T-helper 2 cell treated with Interferon-gamma antibody and Interleukin-4, amounts not matched to agents 5 μg/mL and 100 μg/mL, for 36 hours (primary cell): ENCODE results near the gene IFT172.
"Not testable (repeated sequence)": the region's sequence is repeated elsewhere in the genome, so short reads cannot be mapped to it uniquely, and the experiment has no call there.

Source experiments
- DNase-seq: peaks from one replicate; pipeline ENCODE4 v3.0.0; 2021; ENCODE audit warnings: low spot score
- H3K27ac Mint-ChIP-seq: one replicate; pipeline ENCODE4 v1.8.0; 2021; ENCODE audit warnings: mild to moderate bottlenecking, mixed read lengths
- H3K27me3 Mint-ChIP-seq: one replicate; pipeline ENCODE4 v1.8.0; 2021; ENCODE audit warnings: low read depth, mixed read lengths
- H3K36me3 Mint-ChIP-seq: one replicate; pipeline ENCODE4 v1.8.0; 2021; ENCODE audit warnings: low read depth, mixed read lengths
- H3K4me1 Mint-ChIP-seq: one replicate; pipeline ENCODE4 v1.8.0; 2021; ENCODE audit warnings: low read depth, mixed read lengths
- H3K4me3 Mint-ChIP-seq: one replicate; pipeline ENCODE4 v1.8.0; 2022; ENCODE audit warnings: mild to moderate bottlenecking, moderate library complexity, mixed read lengths
- H3K9me3 Mint-ChIP-seq: one replicate; pipeline ENCODE4 v1.8.0; 2021; ENCODE audit warnings: mixed read lengths

Gene IFT172, protein sequence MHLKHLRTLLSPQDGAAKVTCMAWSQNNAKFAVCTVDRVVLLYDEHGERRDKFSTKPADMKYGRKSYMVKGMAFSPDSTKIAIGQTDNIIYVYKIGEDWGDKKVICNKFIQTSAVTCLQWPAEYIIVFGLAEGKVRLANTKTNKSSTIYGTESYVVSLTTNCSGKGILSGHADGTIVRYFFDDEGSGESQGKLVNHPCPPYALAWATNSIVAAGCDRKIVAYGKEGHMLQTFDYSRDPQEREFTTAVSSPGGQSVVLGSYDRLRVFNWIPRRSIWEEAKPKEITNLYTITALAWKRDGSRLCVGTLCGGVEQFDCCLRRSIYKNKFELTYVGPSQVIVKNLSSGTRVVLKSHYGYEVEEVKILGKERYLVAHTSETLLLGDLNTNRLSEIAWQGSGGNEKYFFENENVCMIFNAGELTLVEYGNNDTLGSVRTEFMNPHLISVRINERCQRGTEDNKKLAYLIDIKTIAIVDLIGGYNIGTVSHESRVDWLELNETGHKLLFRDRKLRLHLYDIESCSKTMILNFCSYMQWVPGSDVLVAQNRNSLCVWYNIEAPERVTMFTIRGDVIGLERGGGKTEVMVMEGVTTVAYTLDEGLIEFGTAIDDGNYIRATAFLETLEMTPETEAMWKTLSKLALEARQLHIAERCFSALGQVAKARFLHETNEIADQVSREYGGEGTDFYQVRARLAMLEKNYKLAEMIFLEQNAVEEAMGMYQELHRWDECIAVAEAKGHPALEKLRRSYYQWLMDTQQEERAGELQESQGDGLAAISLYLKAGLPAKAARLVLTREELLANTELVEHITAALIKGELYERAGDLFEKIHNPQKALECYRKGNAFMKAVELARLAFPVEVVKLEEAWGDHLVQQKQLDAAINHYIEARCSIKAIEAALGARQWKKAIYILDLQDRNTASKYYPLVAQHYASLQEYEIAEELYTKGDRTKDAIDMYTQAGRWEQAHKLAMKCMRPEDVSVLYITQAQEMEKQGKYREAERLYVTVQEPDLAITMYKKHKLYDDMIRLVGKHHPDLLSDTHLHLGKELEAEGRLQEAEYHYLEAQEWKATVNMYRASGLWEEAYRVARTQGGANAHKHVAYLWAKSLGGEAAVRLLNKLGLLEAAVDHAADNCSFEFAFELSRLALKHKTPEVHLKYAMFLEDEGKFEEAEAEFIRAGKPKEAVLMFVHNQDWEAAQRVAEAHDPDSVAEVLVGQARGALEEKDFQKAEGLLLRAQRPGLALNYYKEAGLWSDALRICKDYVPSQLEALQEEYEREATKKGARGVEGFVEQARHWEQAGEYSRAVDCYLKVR (N-terminal part only)

DNA sequence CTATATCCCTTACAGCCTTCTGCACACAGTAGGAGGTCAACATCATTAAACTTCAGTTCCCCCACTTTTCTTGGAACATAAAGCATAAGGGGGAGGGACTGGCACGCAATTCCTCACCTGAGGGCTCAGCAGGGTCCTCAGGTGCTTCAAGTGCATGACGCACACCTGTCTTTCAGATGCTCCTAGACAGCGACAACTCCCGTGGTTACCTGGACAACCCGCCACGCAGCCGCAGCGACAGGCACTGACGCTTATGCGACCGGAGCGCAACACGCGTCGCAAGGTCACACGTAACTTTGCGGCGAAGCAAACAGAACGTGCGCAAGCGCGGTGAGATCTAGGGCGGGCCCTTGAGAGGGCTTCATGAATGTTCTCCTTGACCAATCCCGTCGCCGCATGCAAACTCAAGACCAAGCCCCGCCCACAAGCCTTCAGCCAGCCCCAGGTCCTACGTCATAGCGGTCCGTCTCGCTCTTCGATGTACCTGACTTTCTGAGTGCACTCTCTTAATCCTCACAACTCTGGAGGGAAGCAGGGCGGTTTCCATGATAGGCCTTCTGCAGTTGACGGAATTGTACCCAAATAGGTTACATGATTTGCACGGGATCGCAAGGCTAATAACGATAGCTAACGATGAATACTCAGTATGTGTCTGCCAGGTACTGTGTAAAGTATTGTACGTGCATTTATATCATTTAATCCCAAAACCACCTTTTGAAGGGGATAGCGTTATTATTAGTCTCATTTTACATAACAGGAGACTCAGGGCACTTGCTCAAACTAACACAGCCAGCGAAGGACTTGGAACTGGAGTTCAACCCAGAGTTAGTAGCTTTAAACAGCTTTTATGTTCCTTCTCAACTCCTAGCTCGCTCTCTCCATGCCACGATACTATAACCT, at the start of gene IFT172:
Gene IFT172, minus strand, starts transcription at position 246 of the 900 bp plus-strand sequence. Its CDS starts 90 bp downstream, at position 156.
- DNase-seq = peak; percentile 99
- Mint-ChIP-seq H3K9me3 (no peaks in the 10 kb centered on the region), H3K4me1 (peaks cover 20% of the 10 kb centered on the region), H3K4me3 (peak within 1 kb of the TSS; percentile 87), H3K27ac (peak within 1 kb of the TSS; percentile 91), H3K36me3 (no peaks in the 10 kb centered on the region), H3K27me3 (peaks cover 14% of the 10 kb centered on the region)

- not testable (repeated sequence) for H3K36me3 Mint-ChIP-seq, H3K4me1 Mint-ChIP-seq, H3K9me3 Mint-ChIP-seq, H3K27ac Mint-ChIP-seq, DNase-seq, H3K4me3 Mint-ChIP-seq
- peaks cover 27% of the 10 kb centered on the region for H3K27me3 Mint-ChIP-seq
Observed at GRCh38 chr2:27538839-27539450, 49.4 kb upstream of the IFT172 start.

DNA sequence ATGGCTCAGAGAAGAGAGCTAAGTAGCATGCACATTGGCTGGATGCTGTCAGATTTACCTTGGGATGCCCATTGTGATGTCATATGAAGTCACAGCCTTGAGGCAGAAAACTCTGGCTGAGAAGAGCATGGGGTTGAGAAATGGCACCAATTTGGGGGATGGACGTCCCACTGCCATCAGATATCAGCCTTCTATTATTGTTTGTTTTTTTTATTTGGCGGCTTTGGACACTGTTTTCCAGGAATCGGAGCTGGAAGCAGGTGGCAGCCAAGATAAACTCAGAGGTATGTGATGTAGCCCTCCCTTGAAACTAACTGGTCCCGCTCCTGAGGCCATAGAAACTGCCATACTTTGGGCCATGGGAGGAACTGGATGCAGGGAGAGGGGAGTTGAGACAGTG, 47.7 kb upstream of the IFT172 start:
- peaks cover 29% of the 10 kb centered on the region for H3K27me3 Mint-ChIP-seq
- no peaks in the 10 kb centered on the region for H3K9me3 Mint-ChIP-seq
- no peaks in the 10 kb centered on the region for H3K36me3 Mint-ChIP-seq
- H3K4me3 Mint-ChIP-seq = no peak overlapping the region
- H3K4me1 Mint-ChIP-seq = no peaks in the 10 kb centered on the region
- no peak for DNase-seq
- no peak overlapping the region for H3K27ac Mint-ChIP-seq

DNA sequence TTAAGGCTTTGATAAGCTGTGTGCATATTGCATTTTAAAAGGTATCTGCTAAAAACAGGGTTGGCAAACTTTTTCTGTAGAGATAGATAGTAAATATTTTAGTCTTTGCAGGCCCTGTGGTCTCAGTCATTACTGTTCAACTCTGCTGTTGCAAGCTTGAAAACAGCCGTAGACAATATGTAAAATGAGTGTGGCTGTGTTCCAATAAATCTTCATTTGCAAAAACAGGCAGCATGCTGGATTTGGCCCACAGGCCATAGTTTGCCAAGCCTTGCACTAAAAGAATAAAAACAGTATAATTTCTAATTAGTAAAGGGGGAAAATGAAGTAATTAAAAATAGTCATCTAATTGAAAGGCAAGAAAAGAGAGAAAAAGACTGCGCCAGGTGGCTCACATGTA, 42.4 kb upstream of the IFT172 start:
- Mint-ChIP-seq H3K27ac (no peak overlapping the region), H3K36me3 (no peaks in the 10 kb centered on the region), H3K27me3 (peaks cover 23% of the 10 kb centered on the region), H3K9me3 (no peaks in the 10 kb centered on the region), H3K4me1 (no peaks in the 10 kb centered on the region), H3K4me3 (no peak overlapping the region)
- no peak for DNase-seq

GRCh38 chr2:27527182-27527581, 37.6 kb upstream of the IFT172 start:
- Mint-ChIP-seq H3K4me1 (no peaks in the 10 kb centered on the region), H3K27me3 (peaks cover 5% of the 10 kb centered on the region), H3K9me3 (no peaks in the 10 kb centered on the region), H3K36me3 (no peaks in the 10 kb centered on the region), H3K4me3 (no peak overlapping the region), H3K27ac (no peak overlapping the region)
- no peak for DNase-seq

GRCh38 chr2:27522400-27522945, 32.9 kb upstream of the IFT172 start:
- Mint-ChIP-seq H3K9me3 (no peaks in the 10 kb centered on the region), H3K27me3 (peaks cover 6% of the 10 kb centered on the region), H3K4me1 (no peaks in the 10 kb centered on the region), H3K4me3 (no peak overlapping the region), H3K27ac (no peak overlapping the region), H3K36me3 (no peaks in the 10 kb centered on the region)
- no peak for DNase-seq

DNA sequence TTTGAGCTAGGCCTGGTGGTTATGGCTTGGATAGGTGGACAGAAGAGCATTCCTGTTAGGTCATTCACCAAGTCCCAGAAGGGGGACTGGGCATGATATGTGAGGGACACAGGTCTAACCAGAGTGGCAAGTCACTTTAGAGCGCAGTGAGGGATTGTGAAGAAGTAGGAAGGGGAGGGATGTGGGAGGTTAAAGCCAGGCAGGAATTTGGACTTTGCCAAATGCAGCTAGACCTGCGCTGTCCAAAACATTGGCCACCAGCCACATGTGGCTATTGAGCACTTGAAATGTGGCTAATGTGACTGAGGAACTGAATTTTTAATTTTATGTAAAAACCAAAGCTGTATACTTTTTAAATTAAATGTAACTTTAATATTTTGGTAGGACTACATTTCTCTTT, 30.8 kb upstream of the IFT172 start:
- Mint-ChIP-seq H3K27ac (no peak overlapping the region), H3K36me3 (no peaks in the 10 kb centered on the region), H3K4me3 (no peak overlapping the region), H3K27me3 (peaks cover 3% of the 10 kb centered on the region), H3K4me1 (no peaks in the 10 kb centered on the region), H3K9me3 (no peaks in the 10 kb centered on the region)
- no peak for DNase-seq

GRCh38 chr2:27518782-27519113, 29.2 kb upstream of the IFT172 start:
- no peak overlapping the region for H3K27ac Mint-ChIP-seq
- no peaks in the 10 kb centered on the region for H3K9me3 Mint-ChIP-seq
- peaks cover 5% of the 10 kb centered on the region for H3K27me3 Mint-ChIP-seq
- H3K4me3 Mint-ChIP-seq = no peak overlapping the region
- H3K36me3 Mint-ChIP-seq = no peaks in the 10 kb centered on the region
- no peak for DNase-seq
- H3K4me1 Mint-ChIP-seq = no peaks in the 10 kb centered on the region

DNA sequence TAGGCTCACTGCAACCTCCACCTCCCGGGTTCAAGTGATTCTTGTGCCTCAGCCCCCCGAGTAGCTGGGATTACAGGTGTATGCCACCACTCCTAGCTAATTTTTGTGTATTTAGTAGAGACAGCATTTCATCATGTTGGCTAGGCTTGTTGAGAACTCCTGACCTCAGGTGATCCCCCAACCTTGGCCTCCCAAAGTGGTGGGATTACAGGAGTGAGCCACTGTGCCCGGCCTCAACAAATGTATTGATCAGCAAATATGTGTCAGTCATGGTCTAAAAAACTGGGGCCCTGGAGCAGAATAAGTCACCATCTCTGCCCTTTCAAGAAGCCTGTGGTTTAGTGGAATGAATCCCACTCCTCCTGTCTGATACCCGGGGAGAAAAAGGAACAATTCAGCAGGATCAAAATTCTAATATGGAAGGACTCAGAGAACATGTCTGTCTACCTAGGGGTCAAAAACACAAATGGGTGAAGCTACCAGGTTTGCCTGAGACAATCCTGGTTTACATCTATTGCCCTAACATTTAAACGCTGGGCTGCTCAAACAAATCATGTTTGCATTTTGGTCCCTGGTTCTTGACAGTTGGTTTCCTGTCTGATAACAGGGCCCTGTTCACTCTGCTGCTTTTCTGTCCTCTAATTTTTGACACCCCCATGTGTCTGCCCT, 28.7 kb upstream of the IFT172 start:
- Mint-ChIP-seq H3K27me3 (peaks cover 5% of the 10 kb centered on the region), H3K9me3 (no peaks in the 10 kb centered on the region), H3K4me1 (no peaks in the 10 kb centered on the region), H3K36me3 (no peaks in the 10 kb centered on the region), H3K4me3 (no peak overlapping the region), H3K27ac (no peak overlapping the region)
- DNase-seq = no peak

GRCh38 chr2:27509326-27509725, 19.8 kb upstream of the IFT172 start:
- Mint-ChIP-seq H3K4me1 (no peaks in the 10 kb centered on the region), H3K9me3 (no peaks in the 10 kb centered on the region), H3K27ac (no peak overlapping the region), H3K36me3 (no peaks in the 10 kb centered on the region), H3K27me3 (peaks cover 9% of the 10 kb centered on the region), H3K4me3 (no peak overlapping the region)
- no peak for DNase-seq

DNA sequence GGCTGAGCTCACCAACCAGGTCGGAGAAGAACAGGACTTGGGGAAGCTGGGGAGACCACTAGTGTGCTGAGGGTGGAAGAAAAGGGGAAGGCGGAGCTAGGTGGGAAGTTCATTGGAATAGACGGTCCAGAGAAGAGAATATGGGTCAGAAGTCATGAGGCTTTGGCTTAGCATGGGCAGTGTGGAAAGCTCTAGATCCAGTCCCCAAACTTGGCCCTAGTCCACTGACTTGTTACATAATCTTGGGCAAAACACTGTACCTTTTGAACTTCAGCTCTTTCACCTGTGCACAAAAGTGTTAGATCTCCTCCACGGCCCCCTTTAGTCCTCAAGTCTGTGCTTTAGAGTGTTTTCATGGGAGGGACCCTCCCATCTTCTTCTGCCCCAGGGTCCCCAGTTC, 17.8 kb upstream of the IFT172 start:
- Mint-ChIP-seq H3K4me3 (no peak overlapping the region), H3K9me3 (no peaks in the 10 kb centered on the region), H3K4me1 (no peaks in the 10 kb centered on the region), H3K27me3 (no peaks in the 10 kb centered on the region), H3K36me3 (no peaks in the 10 kb centered on the region), H3K27ac (no peak overlapping the region)
- no peak for DNase-seq

DNA sequence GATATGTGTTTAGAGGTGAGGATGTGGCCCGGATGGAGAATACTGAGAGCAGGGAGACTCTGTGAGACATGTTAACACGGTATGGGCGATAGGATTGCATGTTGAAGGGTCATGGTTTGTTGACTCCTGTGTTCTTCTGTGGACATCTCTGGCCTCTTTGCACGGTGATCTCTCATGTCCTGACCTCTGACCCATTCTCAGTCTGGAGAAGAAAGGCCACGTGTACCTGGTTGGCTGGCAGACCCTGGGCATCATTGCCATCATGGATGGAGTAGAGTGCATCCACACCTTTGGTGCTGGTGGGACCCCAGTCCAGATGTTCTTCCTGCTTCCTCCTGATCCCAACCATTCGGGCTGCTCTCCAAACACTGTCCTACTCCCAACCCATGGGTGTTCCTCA, 17.0 kb upstream of the IFT172 start:
- no peaks in the 10 kb centered on the region for H3K36me3 Mint-ChIP-seq
- no peaks in the 10 kb centered on the region for H3K9me3 Mint-ChIP-seq
- no peak for DNase-seq
- no peak overlapping the region for H3K27ac Mint-ChIP-seq
- no peak overlapping the region for H3K4me3 Mint-ChIP-seq
- H3K27me3 Mint-ChIP-seq = no peaks in the 10 kb centered on the region
- H3K4me1 Mint-ChIP-seq = no peaks in the 10 kb centered on the region
